Osteoblast (primary cell): Measurements from ENCODE around the gene TIE1. TPM values are rescaled to one million over a fixed set of nuclear protein-coding genes. Genes with fewer than 3 reads are reported as not detected.

Experiments used
- DNase-seq: peaks from one replicate; pipeline ENCODE4 v3.0.0; 2011; ENCODE audit warnings: low spot score, mixed read lengths; ENCODE audit not compliant: insufficient read length; ENCODE audit errors: missing footprints
- H2AFZ ChIP-seq: 2 replicates; pipeline ENCODE4 v1.6.0; 2011; ENCODE audit warnings: mild to moderate bottlenecking, low read length
- H3K27ac ChIP-seq: 2 replicates; pipeline ENCODE4 v1.5.1; 2011; ENCODE audit warnings: mild to moderate bottlenecking, low read depth, low read length, moderate library complexity
- H3K27me3 ChIP-seq: 2 replicates; pipeline ENCODE4 v1.6.0; 2012; ENCODE audit warnings: mild to moderate bottlenecking, control low read depth, inconsistent platforms, low read length, moderate library complexity; ENCODE audit not compliant: insufficient read depth
- H3K36me3 ChIP-seq: 2 replicates; pipeline ENCODE4 v1.5.1; 2011; ENCODE audit warnings: mild to moderate bottlenecking, low read length, control low read depth, moderate library complexity; ENCODE audit not compliant: insufficient read depth
- H3K4me1 ChIP-seq: 2 replicates; pipeline ENCODE4 v1.5.1; 2011; ENCODE audit warnings: mild to moderate bottlenecking, low read length, control low read depth, moderate library complexity; ENCODE audit not compliant: insufficient read depth
- H3K4me2 ChIP-seq: 2 replicates; pipeline ENCODE4 v1.6.0; 2011; ENCODE audit warnings: mild to moderate bottlenecking, low read length; ENCODE audit not compliant: insufficient read depth
- H3K4me3 ChIP-seq: fragments of 200-600 bp; sonication (generic); 3 replicates; pipeline ENCODE4 v1.5.1; 2012; ENCODE audit warnings: mild to moderate bottlenecking, low read length, inconsistent platforms; ENCODE audit not compliant: insufficient read depth
- H3K79me2 ChIP-seq: 2 replicates; pipeline ENCODE4 v1.6.0; 2012; ENCODE audit warnings: mild to moderate bottlenecking, low read length, control low read depth, inconsistent platforms; ENCODE audit not compliant: insufficient read depth
- H3K9me3 ChIP-seq: 2 replicates; pipeline ENCODE4 v1.5.1; 2011; ENCODE audit warnings: low read depth, low read length, control low read depth
- H4K20me1 ChIP-seq: 2 replicates; pipeline ENCODE4 v1.6.0; 2012; ENCODE audit warnings: mild to moderate bottlenecking, low read length, control low read depth; ENCODE audit not compliant: insufficient read depth
- total RNA-seq: library from RNA; depleted of rRNA; stranded (reverse); fragments of >200 nt; gene quantifications from 2 replicates; pipeline ENCODE4 v1.2.3, GENCODE V29; 2012
- TF ChIP-seq, protein P1 (sequence below): IDR thresholded peaks from 2 replicates; pipeline ENCODE4 v1.5.1; 2011; ENCODE audit warnings: mild to moderate bottlenecking, low read depth, low read length, moderate library complexity; ENCODE audit errors: extremely low read depth

Gene TIE1
- total RNA-seq, 1 donor = not detected

DNA sequence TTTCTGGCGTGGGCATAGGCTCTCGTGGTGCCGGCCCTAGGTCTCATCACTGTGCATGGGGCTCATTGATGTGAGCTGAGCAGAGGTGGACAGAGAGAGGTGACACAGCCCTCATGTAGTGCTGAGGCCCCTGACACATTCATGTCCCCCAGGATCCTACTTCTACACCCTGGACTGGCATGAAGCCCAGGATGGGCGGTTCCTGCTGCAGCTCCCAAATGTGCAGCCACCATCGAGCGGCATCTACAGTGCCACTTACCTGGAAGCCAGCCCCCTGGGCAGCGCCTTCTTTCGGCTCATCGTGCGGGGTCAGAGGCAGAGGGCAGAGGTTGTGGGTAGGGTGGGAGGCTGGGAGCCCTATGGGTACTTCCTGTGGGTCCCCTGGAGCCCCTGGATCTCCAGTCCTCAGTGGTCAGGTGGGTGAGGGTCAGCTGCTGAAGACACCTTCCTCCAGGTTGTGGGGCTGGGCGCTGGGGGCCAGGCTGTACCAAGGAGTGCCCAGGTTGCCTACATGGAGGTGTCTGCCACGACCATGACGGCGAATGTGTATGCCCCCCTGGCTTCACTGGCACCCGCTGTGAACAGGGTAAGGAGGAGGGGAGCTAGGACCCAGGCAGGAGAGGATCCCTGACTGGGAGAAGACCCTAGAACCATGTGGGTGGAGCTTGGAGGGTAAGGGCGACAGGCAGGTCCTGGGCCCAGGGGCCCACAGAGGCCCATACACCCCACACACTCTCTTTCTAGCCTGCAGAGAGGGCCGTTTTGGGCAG lies 6.1 kb downstream of the TIE1 start:
- H3K27ac ChIP-seq = no peak overlapping the region
- peaks cover 8% of the 10 kb centered on the region for H3K4me1 ChIP-seq
- no peaks in the 10 kb centered on the region for H3K9me3 ChIP-seq
- no peaks in the 10 kb centered on the region for H4K20me1 ChIP-seq
- no peaks in the 10 kb centered on the region for H3K27me3 ChIP-seq
- no peaks in the 10 kb centered on the region for H3K36me3 ChIP-seq
- H3K79me2 ChIP-seq = no peaks in the 10 kb centered on the region
- TF ChIP-seq, protein P1, sequence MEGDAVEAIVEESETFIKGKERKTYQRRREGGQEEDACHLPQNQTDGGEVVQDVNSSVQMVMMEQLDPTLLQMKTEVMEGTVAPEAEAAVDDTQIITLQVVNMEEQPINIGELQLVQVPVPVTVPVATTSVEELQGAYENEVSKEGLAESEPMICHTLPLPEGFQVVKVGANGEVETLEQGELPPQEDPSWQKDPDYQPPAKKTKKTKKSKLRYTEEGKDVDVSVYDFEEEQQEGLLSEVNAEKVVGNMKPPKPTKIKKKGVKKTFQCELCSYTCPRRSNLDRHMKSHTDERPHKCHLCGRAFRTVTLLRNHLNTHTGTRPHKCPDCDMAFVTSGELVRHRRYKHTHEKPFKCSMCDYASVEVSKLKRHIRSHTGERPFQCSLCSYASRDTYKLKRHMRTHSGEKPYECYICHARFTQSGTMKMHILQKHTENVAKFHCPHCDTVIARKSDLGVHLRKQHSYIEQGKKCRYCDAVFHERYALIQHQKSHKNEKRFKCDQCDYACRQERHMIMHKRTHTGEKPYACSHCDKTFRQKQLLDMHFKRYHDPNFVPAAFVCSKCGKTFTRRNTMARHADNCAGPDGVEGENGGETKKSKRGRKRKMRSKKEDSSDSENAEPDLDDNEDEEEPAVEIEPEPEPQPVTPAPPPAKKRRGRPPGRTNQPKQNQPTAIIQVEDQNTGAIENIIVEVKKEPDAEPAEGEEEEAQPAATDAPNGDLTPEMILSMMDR = no peak
- no peak overlapping the region for H2AFZ ChIP-seq
- H3K4me3 ChIP-seq = no peak overlapping the region
- peak; percentile 76 for DNase-seq
- no peak overlapping the region for H3K4me2 ChIP-seq

DNA sequence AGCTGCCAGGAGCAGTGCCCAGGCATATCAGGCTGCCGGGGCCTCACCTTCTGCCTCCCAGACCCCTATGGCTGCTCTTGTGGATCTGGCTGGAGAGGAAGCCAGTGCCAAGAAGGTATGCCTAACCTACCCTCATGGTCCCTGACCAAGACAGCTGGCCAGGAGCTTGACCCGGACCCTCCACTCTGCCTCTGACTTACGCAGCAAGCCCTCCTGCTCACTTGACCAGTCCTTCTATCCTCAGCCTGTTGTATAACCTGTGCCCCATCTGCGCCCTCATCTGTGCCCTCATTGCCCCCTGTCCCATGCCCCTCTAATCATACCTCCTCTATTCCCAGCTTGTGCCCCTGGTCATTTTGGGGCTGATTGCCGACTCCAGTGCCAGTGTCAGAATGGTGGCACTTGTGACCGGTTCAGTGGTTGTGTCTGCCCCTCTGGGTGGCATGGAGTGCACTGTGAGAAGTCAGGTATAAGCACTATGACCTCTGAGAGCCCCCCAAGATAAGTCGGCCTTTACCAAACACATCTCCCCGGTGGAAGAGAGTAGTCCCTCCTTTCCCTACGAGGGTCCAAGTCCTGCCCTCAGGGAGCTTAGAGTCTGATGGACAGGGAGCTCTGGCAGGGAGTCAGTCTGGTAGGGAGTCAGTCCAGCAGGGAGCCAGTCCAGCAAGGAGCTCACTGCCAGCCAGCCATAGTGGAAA lies 6.8 kb downstream of the TIE1 start:
- DNase-seq = peak; percentile 50
- Histone ChIP-seq H3K27ac (no peak overlapping the region), H4K20me1 (no peaks in the 10 kb centered on the region), H2AFZ (no peak overlapping the region), H3K9me3 (no peaks in the 10 kb centered on the region), H3K27me3 (no peaks in the 10 kb centered on the region), H3K4me2 (no peak overlapping the region), H3K4me1 (peaks cover 8% of the 10 kb centered on the region), H3K4me3 (no peak overlapping the region), H3K79me2 (no peaks in the 10 kb centered on the region), H3K36me3 (no peaks in the 10 kb centered on the region)
- TF ChIP-seq, protein P1 = no peak

- TF ChIP-seq, protein P1 = no peak
- Histone ChIP-seq H3K79me2 (no peaks in the 10 kb centered on the region), H3K4me3 (no peak overlapping the region), H3K4me2 (no peak overlapping the region), H3K27me3 (no peaks in the 10 kb centered on the region), H3K4me1 (no peaks in the 10 kb centered on the region), H3K36me3 (no peaks in the 10 kb centered on the region), H2AFZ (no peak overlapping the region), H4K20me1 (no peaks in the 10 kb centered on the region), H3K27ac (no peak overlapping the region), H3K9me3 (no peaks in the 10 kb centered on the region)
- peak; percentile 54 for DNase-seq
Measured at GRCh38 chr1:43308635-43309404, 8.0 kb downstream of the TIE1 start.
